GM10847 (cell line): ENCODE measurements around the gene EFEMP1.

Experiments
- POLR2A ChIP-seq: IDR thresholded peaks from 2 replicates; pipeline ENCODE4 v1.6.1; 2011; ENCODE audit not compliant: insufficient read length; ENCODE audit errors: extremely low read depth

The EFEMP1 gene

GRCh38 chr2:55923091-55923981 lies at the start of gene EFEMP1:
EFEMP1 (minus strand) TSS chr2:55923782; CDS start chr2:55922440, 1,342 bp downstream.
- TF ChIP-seq POLR2A = no peak

- no peak for TF ChIP-seq POLR2A
Measured at GRCh38 chr2:55970500-55970899, 46.9 kb upstream of the EFEMP1 start.

GRCh38 chr2:55968941-55969340 lies 45.4 kb upstream of the EFEMP1 start:
- no peak for TF ChIP-seq POLR2A

GRCh38 chr2:55966401-55967118 lies 43.0 kb upstream of the EFEMP1 start:
- no peak for TF ChIP-seq POLR2A

- no peak for TF ChIP-seq POLR2A
Measured at GRCh38 chr2:55965966-55966365, 42.4 kb upstream of the EFEMP1 start.

GRCh38 chr2:55965276-55965675 lies 41.7 kb upstream of the EFEMP1 start:
- no peak for TF ChIP-seq POLR2A

- TF ChIP-seq POLR2A = no peak
Measured at GRCh38 chr2:55962915-55963314, 39.3 kb upstream of the EFEMP1 start.

GRCh38 chr2:55961318-55961911 lies 37.8 kb upstream of the EFEMP1 start:
- TF ChIP-seq POLR2A = no peak

GRCh38 chr2:55958756-55959155 lies 35.2 kb upstream of the EFEMP1 start:
- TF ChIP-seq POLR2A = no peak

- TF ChIP-seq POLR2A = no peak
Measured at GRCh38 chr2:55957142-55957541, 33.6 kb upstream of the EFEMP1 start.

- TF ChIP-seq POLR2A = no peak
Measured at GRCh38 chr2:55954306-55955035, 30.9 kb upstream of the EFEMP1 start.

- no peak for TF ChIP-seq POLR2A
Measured at GRCh38 chr2:55952415-55952814, 28.8 kb upstream of the EFEMP1 start.

- TF ChIP-seq POLR2A = no peak
Measured at GRCh38 chr2:55951533-55951932, 28.0 kb upstream of the EFEMP1 start.

GRCh38 chr2:55949613-55950012 lies 26.0 kb upstream of the EFEMP1 start:
- no peak for TF ChIP-seq POLR2A

GRCh38 chr2:55949211-55949610 lies 25.6 kb upstream of the EFEMP1 start:
- no peak for TF ChIP-seq POLR2A
